CD4-positive, alpha-beta T cell (primary cell): ENCODE measurements around the gene CLPSL1. TPM values are rescaled to one million over a fixed set of nuclear protein-coding genes. Genes with fewer than 3 reads are reported as not detected.

Experiments used
- ATAC-seq: fragments of 200-7000 bp; cut with Tn5 transposase; one replicate; pipeline ENCODE4 v1.10.0; 2022; ENCODE audit warnings: mild to moderate bottlenecking; ENCODE audit not compliant: poor library complexity
- CTCF ChIA-PET: fragments of 350-600 bp; sonication (Branson Sonifier 250); formaldehyde crosslinking; loops from one replicate; lab custom pipeline; 2021; ENCODE audit warnings: antibody characterized with exemption, inconsistent platforms; lab: Charles Lee
- POLR2A ChIA-PET: fragments of 350-600 bp; sonication (Branson Sonifier 250); formaldehyde crosslinking; loops from one replicate; lab custom pipeline; 2021; ENCODE audit warnings: antibody characterized with exemption, inconsistent platforms; lab: Charles Lee
- DNase-seq, 14 experiments: peaks; one replicate each; pipeline ENCODE4 v3.0.0-alpha.2; 2013 to 2020; ENCODE audit warnings: mixed read lengths in 2 of 14
- H3K27ac ChIP-seq, 2 donors: one replicate each; pipeline versions ENCODE4 v1.5.1 to v1.7.0; 2013; ENCODE audit warnings: low read length in 2 of 2, low read depth in 1 of 2, mild to moderate bottlenecking in 1 of 2
- H3K27me3 ChIP-seq, 2 experiments: 1 replicate in 1 of 2; 2 replicates in 1 of 2; pipeline versions ENCODE4 v1.6.1 to v1.7.0; 2013; ENCODE audit warnings: low read length in 2 of 2, control low read depth in 1 of 2, mild to moderate bottlenecking in 1 of 2, moderate library complexity in 1 of 2; ENCODE audit not compliant: insufficient read depth in 2 of 2, control insufficient read depth in 1 of 2
- H3K36me3 ChIP-seq: one replicate; pipeline ENCODE4 v1.6.1; 2013; ENCODE audit warnings: low read length, control low read depth; ENCODE audit not compliant: insufficient read depth
- H3K4me1 ChIP-seq: one replicate; pipeline ENCODE4 v1.6.1; 2013; ENCODE audit warnings: low read length, control low read depth; ENCODE audit not compliant: insufficient read depth
- H3K4me3 ChIP-seq: one replicate; pipeline ENCODE4 v1.5.1; 2013; ENCODE audit warnings: mild to moderate bottlenecking, low read length, moderate library complexity
- H3K9me3 ChIP-seq, 2 experiments: 1 replicate in 1 of 2; 2 replicates in 1 of 2; pipeline versions ENCODE4 v1.6.1 to v1.7.0; 2013; ENCODE audit warnings: low read length in 2 of 2, mild to moderate bottlenecking in 2 of 2, control low read depth in 1 of 2, moderate library complexity in 1 of 2; ENCODE audit not compliant: control insufficient read depth in 1 of 2, insufficient read depth in 1 of 2
- H3K27ac Mint-ChIP-seq: one replicate; pipeline ENCODE4 v1.8.0; 2020; ENCODE audit warnings: mixed read lengths
- H3K27me3 Mint-ChIP-seq: one replicate; pipeline ENCODE4 v1.8.0; 2021; ENCODE audit warnings: mixed read lengths
- H3K36me3 Mint-ChIP-seq: one replicate; pipeline ENCODE4 v1.8.0; 2021; ENCODE audit warnings: low read depth, mixed read lengths
- H3K4me1 Mint-ChIP-seq: one replicate; pipeline ENCODE4 v1.8.0; 2021; ENCODE audit warnings: low read depth, mixed read lengths
- H3K4me3 Mint-ChIP-seq: one replicate; pipeline ENCODE4 v1.8.0; 2020; ENCODE audit warnings: mild to moderate bottlenecking, mixed read lengths
- H3K9me3 Mint-ChIP-seq: one replicate; pipeline ENCODE4 v1.8.0; 2020; ENCODE audit warnings: mixed read lengths
- CTCF ChIP-seq: fragments of 200-600 bp; IDR thresholded peaks from one replicate; pipeline ENCODE4 v1.8.0; 2022; ENCODE audit warnings: antibody characterized with exemption, mild to moderate bottlenecking
- intact Hi-C, 2 experiments: fragments of 100-400 bp; cut with DNase I in 1 of 2; cut with micrococcal nuclease in 1 of 2; formaldehyde crosslinking; loops; one replicate each; pipeline versions ENCODE4 v1.15.1 to v1.9.0; 2023 to 2025; cut with DNase I, micrococcal nuclease
- total RNA-seq, 174 experiments: library from RNA in 2 of 174; stranded (reverse) in 2 of 174; gene quantifications; one replicate each; pipeline ENCODE4 v1.2.3 and lab custom pipeline; 2021 to 2026

The CLPSL1 gene
- total RNA-seq, 2 experiments from 2014 or later = not detected

DNA sequence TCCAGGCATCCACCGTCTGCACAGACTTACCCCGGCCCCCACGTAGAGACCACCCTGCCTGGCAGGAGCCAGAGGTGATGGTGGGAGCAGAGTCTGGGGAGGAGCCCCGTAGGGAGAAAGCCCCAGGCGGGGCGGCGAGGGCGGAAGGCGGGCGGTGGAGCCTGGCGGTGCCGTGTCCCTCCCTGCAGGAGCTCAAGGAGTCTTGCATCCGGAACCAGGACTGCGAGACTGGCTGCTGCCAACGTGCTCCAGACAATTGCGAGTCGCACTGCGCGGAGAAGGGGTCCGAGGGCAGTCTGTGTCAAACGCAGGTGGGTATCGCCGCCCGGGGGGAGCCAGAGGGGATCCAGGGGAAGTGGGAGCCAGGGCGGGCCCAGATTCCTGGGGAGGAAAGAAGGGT, 6.0 kb downstream of the CLPSL1 start:
- H3K9me3 Mint-ChIP-seq = no peaks in the 10 kb centered on the region
- H3K36me3 Mint-ChIP-seq = no peaks in the 10 kb centered on the region
- ATAC-seq = no peak
- Histone ChIP-seq H3K4me1 (peaks cover 5% of the 10 kb centered on the region), H3K4me3 (no peak overlapping the region), H3K27ac (no peak overlapping the region), H3K36me3 (no peaks in the 10 kb centered on the region), H3K27me3 (peaks cover 29 to 30% of the 10 kb centered on the region in 2 experiments), H3K9me3 (peaks cover 0 to 9% of the 10 kb centered on the region in 2 experiments)
- intact Hi-C loops = loop anchor here (1.0 kb wide), 1 partner anchor 11 kb away; no protein-coding TSS in a partner anchor
- peaks cover 55% of the 10 kb centered on the region for H3K27me3 Mint-ChIP-seq
- DNase-seq = no peak
- H3K4me1 Mint-ChIP-seq = no peaks in the 10 kb centered on the region
- no peak overlapping the region for H3K4me3 Mint-ChIP-seq
- ChIA-PET CTCF (no interaction called here), POLR2A (no interaction called here)
- H3K27ac Mint-ChIP-seq = no peak overlapping the region
- TF ChIP-seq CTCF = no peak

DNA sequence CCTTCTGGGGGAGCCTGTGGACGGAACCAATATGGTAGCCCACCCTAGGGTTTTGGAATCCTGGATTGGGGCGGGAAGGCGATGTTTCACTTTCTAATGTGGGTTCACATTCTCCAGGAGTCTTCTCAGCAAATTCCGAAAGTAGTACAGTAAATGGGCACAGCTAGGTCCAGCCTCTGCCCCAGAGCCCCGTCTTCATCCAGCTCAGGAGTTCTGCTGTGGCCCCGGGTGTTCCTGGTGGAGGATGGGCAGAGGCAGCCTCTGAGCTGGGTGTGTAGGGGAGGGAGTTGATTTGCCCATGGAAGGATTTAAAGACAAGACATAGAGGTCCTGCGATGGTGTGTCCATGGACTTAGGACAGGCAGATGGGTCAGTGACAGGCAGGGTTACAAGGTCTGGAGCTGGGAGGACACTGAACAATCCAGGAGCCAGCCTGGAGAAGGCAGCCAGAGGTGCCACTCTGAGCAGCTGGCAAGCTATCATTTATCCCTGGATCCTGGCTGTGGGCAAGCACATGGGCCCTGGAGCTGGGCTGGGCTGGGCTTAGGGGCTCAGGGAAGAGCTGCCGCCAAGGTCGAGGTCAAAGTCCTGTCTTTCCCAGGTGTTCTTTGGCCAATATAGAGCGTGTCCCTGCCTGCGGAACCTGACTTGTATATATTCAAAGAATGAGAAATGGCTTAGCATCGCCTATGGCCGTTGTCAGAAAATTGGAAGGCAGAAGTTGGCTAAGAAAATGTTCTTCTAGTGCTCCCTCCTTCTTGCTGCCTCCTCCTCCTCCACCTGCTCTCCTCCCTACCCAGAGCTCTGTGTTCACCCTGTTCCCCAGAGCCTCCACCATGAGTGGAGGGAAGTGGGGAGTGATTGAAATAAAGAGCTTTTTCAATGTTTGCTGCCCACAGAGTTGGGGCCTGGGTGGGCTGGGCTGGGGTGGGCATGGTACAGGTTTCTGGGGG, 6.7 kb downstream of the CLPSL1 start:
- Mint-ChIP-seq H3K4me1 (no peaks in the 10 kb centered on the region), H3K27ac (no peak overlapping the region), H3K36me3 (no peaks in the 10 kb centered on the region), H3K9me3 (no peaks in the 10 kb centered on the region), H3K4me3 (no peak overlapping the region), H3K27me3 (peaks cover 58% of the 10 kb centered on the region)
- no peak overlapping the region for H3K4me3 ChIP-seq
- ChIA-PET CTCF (no interaction called here), POLR2A (no interaction called here)
- peaks cover 5% of the 10 kb centered on the region for H3K4me1 ChIP-seq
- H3K27me3 ChIP-seq = peaks cover 29 to 30% of the 10 kb centered on the region in 2 experiments
- DNase-seq = no peak
- intact Hi-C loops = loop anchor here (1.0 kb wide), 1 partner anchor 11 kb away; no protein-coding TSS in a partner anchor
- no peaks in the 10 kb centered on the region for H3K36me3 ChIP-seq
- H3K9me3 ChIP-seq = peaks cover 0 to 9% of the 10 kb centered on the region in 2 experiments
- no peak overlapping the region for H3K27ac ChIP-seq
- no peak for ATAC-seq
- no peak for TF ChIP-seq CTCF

DNA sequence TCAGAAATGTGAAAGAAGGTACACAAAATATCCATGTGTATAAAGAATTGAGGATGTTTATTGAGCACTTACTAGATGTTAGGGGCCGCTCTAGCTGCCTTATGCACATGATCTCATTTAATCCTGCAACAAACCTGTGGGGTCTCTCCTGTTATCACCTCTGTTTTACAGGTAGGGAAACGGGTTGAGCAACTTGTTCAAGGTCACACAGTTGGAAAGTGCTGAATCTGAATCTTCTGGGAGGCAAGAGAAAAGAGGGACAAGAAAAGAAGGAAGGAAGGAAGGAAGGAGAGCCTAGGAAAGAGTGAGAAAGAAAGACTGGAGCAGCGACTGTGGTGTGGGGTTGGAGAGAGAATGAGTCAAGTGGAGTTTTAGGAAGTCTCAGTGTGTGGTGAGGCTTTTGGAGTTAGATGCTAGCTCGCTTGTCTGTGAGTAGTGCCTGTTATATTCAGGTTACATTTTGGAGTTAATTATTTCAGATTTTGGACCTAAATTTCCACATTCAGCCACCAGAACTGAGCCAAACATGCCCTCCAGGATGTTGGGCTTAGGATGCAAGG, 7.7 kb downstream of the CLPSL1 start:
- peaks cover 5% of the 10 kb centered on the region for H3K4me1 ChIP-seq
- H3K4me3 ChIP-seq = no peak overlapping the region
- no peak for TF ChIP-seq CTCF
- Mint-ChIP-seq H3K9me3 (no peaks in the 10 kb centered on the region), H3K4me3 (no peak overlapping the region), H3K36me3 (no peaks in the 10 kb centered on the region), H3K27me3 (peaks cover 61% of the 10 kb centered on the region), H3K27ac (no peak overlapping the region), H3K4me1 (no peaks in the 10 kb centered on the region)
- CTCF ChIA-PET = no interaction called here
- DNase-seq (no peak), ATAC-seq (no peak)
- peaks cover 29 to 30% of the 10 kb centered on the region in 2 experiments for H3K27me3 ChIP-seq
- intact Hi-C loops = no loop called here
- no peak overlapping the region for H3K27ac ChIP-seq
- no peaks in the 10 kb centered on the region for H3K36me3 ChIP-seq
- H3K9me3 ChIP-seq = peaks cover 0 to 9% of the 10 kb centered on the region in 2 experiments
- POLR2A ChIA-PET = no interaction called here
